B cell (primary cell): ENCODE data around the gene ANAPC7. TPM values are rescaled to one million over a fixed set of nuclear protein-coding genes. Genes with fewer than 3 reads are reported as not detected.

Source experiments
- ATAC-seq: fragments of 200-7000 bp; cut with Tn5 transposase; one replicate; pipeline ENCODE4 v1.10.0; 2021; ENCODE audit warnings: low read depth, mild to moderate bottlenecking, moderate number of reproducible peaks, moderate library complexity
- CTCF ChIA-PET: fragments of 350-600 bp; sonication (Branson Sonifier 250); formaldehyde crosslinking; loops from one replicate; lab custom pipeline; 2021; ENCODE audit warnings: antibody characterized with exemption, inconsistent platforms; lab: Charles Lee
- POLR2A ChIA-PET: fragments of 350-600 bp; sonication (Branson Sonifier 250); formaldehyde crosslinking; loops from one replicate; lab custom pipeline; 2021; ENCODE audit warnings: antibody characterized with exemption; lab: Charles Lee
- DNase-seq: peaks from one replicate; pipeline ENCODE4 v3.0.0; 2013
- H2AFZ ChIP-seq: 2 replicates; pipeline ENCODE4 v1.6.1; 2012; ENCODE audit warnings: mild to moderate bottlenecking, low read depth, low read length; ENCODE audit not compliant: insufficient read depth, poor library complexity, severe bottlenecking
- H3K27ac ChIP-seq, 2 donors: 1 replicate in 1 of 2; 2 replicates in 1 of 2; pipeline ENCODE4 v1.5.1; 2012 to 2013; ENCODE audit warnings: low read length in 2 of 2, mild to moderate bottlenecking in 2 of 2, moderate library complexity in 1 of 2
- H3K27me3 ChIP-seq, 4 experiments: fragments of 200-600 bp in 1 of 4; sonication (generic) in 1 of 4; replicated peaks in 1 of 4; 1 replicate in 2 of 4; 2 replicates in 2 of 4; pipeline versions ENCODE4 v1.6.1 to v1.7.0; 2013 to 2016; ENCODE audit warnings: low read length in 3 of 4, mild to moderate bottlenecking in 2 of 4, mixed read lengths in 1 of 4, moderate library complexity in 1 of 4; ENCODE audit not compliant: insufficient read depth in 4 of 4, control insufficient read depth in 3 of 4; ENCODE audit errors: control extremely low read depth in 1 of 4
- H3K36me3 ChIP-seq, 2 experiments: replicated peaks in 1 of 2; 1 replicate in 1 of 2; 2 replicates in 1 of 2; pipeline versions ENCODE4 v1.6.1 to v1.7.1; 2013; ENCODE audit warnings: low read length in 1 of 2; ENCODE audit not compliant: insufficient read depth in 2 of 2, control insufficient read depth in 1 of 2; ENCODE audit errors: control extremely low read depth in 1 of 2, extremely low read depth in 1 of 2
- H3K4me1 ChIP-seq, 2 donors: fragments of 200-600 bp in 1 of 2; sonication (generic) in 1 of 2; 1 replicate in 1 of 2; 2 replicates in 1 of 2; pipeline versions ENCODE4 v1.5.1 to v1.6.1; 2013 to 2017; ENCODE audit warnings: low read length in 2 of 2; ENCODE audit not compliant: control insufficient read depth in 2 of 2, insufficient read depth in 2 of 2
- H3K4me2 ChIP-seq: replicated peaks from 2 replicates; pipeline ENCODE3; 2012; ENCODE audit warnings: mild to moderate bottlenecking, low read depth, low read length; ENCODE audit not compliant: poor library complexity, severe bottlenecking
- H3K4me3 ChIP-seq, 5 experiments: fragments of 200-600 bp in 1 of 5; sonication (generic) in 1 of 5; 1 replicate in 3 of 5; 2 replicates in 2 of 5; pipeline versions ENCODE4 v1.5.1 to v1.7.0; 2011 to 2016; ENCODE audit warnings: low read length in 4 of 5, mild to moderate bottlenecking in 4 of 5, low read depth in 2 of 5, control low read depth in 1 of 5, moderate library complexity in 1 of 5; ENCODE audit not compliant: insufficient read depth in 1 of 5; ENCODE audit errors: control extremely low read depth in 1 of 5, extremely low read depth in 1 of 5
- H3K79me2 ChIP-seq: fragments of 200-600 bp; sonication (generic); one replicate; pipeline ENCODE4 v1.6.0; 2016; ENCODE audit warnings: low read length; ENCODE audit not compliant: control insufficient read depth, insufficient read depth
- H3K9ac ChIP-seq: fragments of 200-600 bp; sonication (generic); 2 replicates; pipeline ENCODE4 v1.6.1; 2017; ENCODE audit warnings: mild to moderate bottlenecking, low read length, moderate library complexity
- H3K9me3 ChIP-seq, 3 donors: one replicate each; pipeline versions ENCODE4 v1.6.1 to v1.7.1; 2013; ENCODE audit warnings: low read length in 2 of 3; ENCODE audit not compliant: control insufficient read depth in 2 of 3, insufficient read depth in 1 of 3; ENCODE audit errors: control extremely low read depth in 1 of 3
- H4K20me1 ChIP-seq: 2 replicates; pipeline ENCODE4 v1.6.0; 2012; ENCODE audit warnings: mild to moderate bottlenecking, low read length; ENCODE audit not compliant: insufficient read depth, control insufficient read depth, poor library complexity, severe bottlenecking
- H3K27ac Mint-ChIP-seq: one replicate; pipeline ENCODE4 v1.8.0; 2021; ENCODE audit warnings: mixed read lengths
- H3K27me3 Mint-ChIP-seq: one replicate; pipeline ENCODE4 v1.8.0; 2021; ENCODE audit warnings: mixed read lengths
- H3K4me1 Mint-ChIP-seq: one replicate; pipeline ENCODE4 v1.8.0; 2021; ENCODE audit warnings: mixed read lengths
- H3K4me3 Mint-ChIP-seq: one replicate; pipeline ENCODE4 v1.8.0; 2021; ENCODE audit warnings: mixed read lengths
- H3K9me3 Mint-ChIP-seq: one replicate; pipeline ENCODE4 v1.8.0; 2022; ENCODE audit warnings: mixed read lengths; ENCODE audit not compliant: insufficient read depth
- EZH2 ChIP-seq: IDR thresholded peaks from 2 replicates; pipeline ENCODE4 v1.6.1; 2012; ENCODE audit warnings: borderline replicate concordance, low read depth, mild to moderate bottlenecking, moderate library complexity, low read length; ENCODE audit not compliant: insufficient read depth, poor library complexity, severe bottlenecking
- intact Hi-C: fragments of 100-400 bp; cut with micrococcal nuclease; formaldehyde crosslinking; loops from one replicate; pipeline ENCODE4 v1.10.0; 2022
- polyA plus RNA-seq: library from polyadenylated mRNA; depleted of rRNA; stranded (reverse); fragments of >200 nt; gene quantifications from 2 replicates; pipeline ENCODE4 v1.2.3, GENCODE V29; 2012
- total RNA-seq, 2 donors: library from RNA; stranded (reverse); fragments of 120-200 nt in 1 of 2; gene quantifications; 1 replicate in 1 of 2; 2 replicates in 1 of 2; pipeline versions ENCODE4 v1.2.3 to v1.2.4, GENCODE V29; 2013 to 2022
- TF ChIP-seq, protein P1 (sequence below): fragments of 200-600 bp; IDR thresholded peaks from one replicate; pipeline ENCODE4 v1.8.0; 2022; ENCODE audit warnings: antibody characterized with exemption, mild to moderate bottlenecking

The ANAPC7 gene
- total and polyA plus RNA-seq, 2 donors (not counting 1 experiment from before 2014, with no cell fraction given) = 56.9 to 68.4 TPM

DNA sequence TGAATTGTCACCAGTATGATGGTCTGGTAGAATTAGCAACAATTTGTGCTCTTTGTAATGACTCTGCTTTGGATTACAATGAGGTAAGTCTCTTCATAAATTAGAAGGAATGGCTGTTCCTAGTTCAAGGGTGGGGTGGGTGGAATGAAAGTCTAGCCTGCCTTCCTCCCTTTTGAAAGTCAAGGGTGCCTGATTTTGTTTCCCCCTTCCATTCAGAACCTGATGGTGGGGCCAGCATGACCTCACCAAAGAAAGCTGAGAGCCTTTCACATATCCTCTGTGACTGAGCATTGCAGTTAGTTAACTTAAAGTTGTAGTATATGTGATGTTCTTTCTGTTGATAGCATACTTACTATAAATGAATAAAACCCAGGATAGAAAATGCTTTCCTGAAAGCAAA lies 70.3 kb downstream of the ANAPC7 start:
- no peaks in the 10 kb centered on the region for H3K27me3 ChIP-seq
- TF ChIP-seq, protein P1, sequence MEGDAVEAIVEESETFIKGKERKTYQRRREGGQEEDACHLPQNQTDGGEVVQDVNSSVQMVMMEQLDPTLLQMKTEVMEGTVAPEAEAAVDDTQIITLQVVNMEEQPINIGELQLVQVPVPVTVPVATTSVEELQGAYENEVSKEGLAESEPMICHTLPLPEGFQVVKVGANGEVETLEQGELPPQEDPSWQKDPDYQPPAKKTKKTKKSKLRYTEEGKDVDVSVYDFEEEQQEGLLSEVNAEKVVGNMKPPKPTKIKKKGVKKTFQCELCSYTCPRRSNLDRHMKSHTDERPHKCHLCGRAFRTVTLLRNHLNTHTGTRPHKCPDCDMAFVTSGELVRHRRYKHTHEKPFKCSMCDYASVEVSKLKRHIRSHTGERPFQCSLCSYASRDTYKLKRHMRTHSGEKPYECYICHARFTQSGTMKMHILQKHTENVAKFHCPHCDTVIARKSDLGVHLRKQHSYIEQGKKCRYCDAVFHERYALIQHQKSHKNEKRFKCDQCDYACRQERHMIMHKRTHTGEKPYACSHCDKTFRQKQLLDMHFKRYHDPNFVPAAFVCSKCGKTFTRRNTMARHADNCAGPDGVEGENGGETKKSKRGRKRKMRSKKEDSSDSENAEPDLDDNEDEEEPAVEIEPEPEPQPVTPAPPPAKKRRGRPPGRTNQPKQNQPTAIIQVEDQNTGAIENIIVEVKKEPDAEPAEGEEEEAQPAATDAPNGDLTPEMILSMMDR = no peak
- no peak for TF ChIP-seq EZH2
- no peak overlapping the region for H2AFZ ChIP-seq
- H3K36me3 ChIP-seq = peaks cover 44 to 91% of the 10 kb centered on the region in 2 experiments
- ChIA-PET CTCF (no interaction called here), POLR2A (no interaction called here)
- peaks cover 2% of the 10 kb centered on the region for H4K20me1 ChIP-seq
- H3K27ac ChIP-seq = no peak overlapping the region
- ATAC-seq (no peak), DNase-seq (no peak)
- Mint-ChIP-seq H3K27ac (no peak overlapping the region), H3K4me1 (peaks cover 4% of the 10 kb centered on the region), H3K27me3 (no peaks in the 10 kb centered on the region), H3K9me3 (no peaks in the 10 kb centered on the region), H3K4me3 (no peak overlapping the region)
- H3K9ac ChIP-seq = no peak overlapping the region
- H3K4me1 ChIP-seq = no peaks in the 10 kb centered on the region
- H3K4me2 ChIP-seq = no peak overlapping the region
- H3K79me2 ChIP-seq = peaks cover 3% of the 10 kb centered on the region
- H3K4me3 ChIP-seq = no peak overlapping the region
- H3K9me3 ChIP-seq = no peaks in the 10 kb centered on the region
- intact Hi-C loops = no loop called here

GRCh38 chr12:110330544-110330943 lies 73.0 kb downstream of the ANAPC7 start:
- Histone ChIP-seq H2AFZ (no peak overlapping the region), H3K4me1 (no peaks in the 10 kb centered on the region), H3K27me3 (no peaks in the 10 kb centered on the region), H3K27ac (no peak overlapping the region), H3K4me2 (no peak overlapping the region), H3K9me3 (no peaks in the 10 kb centered on the region), H3K79me2 (peaks cover 9% of the 10 kb centered on the region), H3K4me3 (no peak overlapping the region), H3K36me3 (peaks cover 35 to 91% of the 10 kb centered on the region in 2 experiments), H3K9ac (no peak overlapping the region), H4K20me1 (peaks cover 11% of the 10 kb centered on the region)
- Mint-ChIP-seq H3K4me1 (no peaks in the 10 kb centered on the region), H3K9me3 (no peaks in the 10 kb centered on the region), H3K27me3 (no peaks in the 10 kb centered on the region), H3K27ac (no peak overlapping the region), H3K4me3 (no peak overlapping the region)
- ATAC-seq (no peak), DNase-seq (no peak)
- POLR2A ChIA-PET = no interaction called here
- TF ChIP-seq, protein P1 = no peak
- TF ChIP-seq EZH2 = no peak
- CTCF ChIA-PET = interaction anchor here (1.1 to 2.1 kb wide), 3 partner anchors 19 to 101 kb away, joined by 3 to 13 read pairs (median 3); no protein-coding TSS in a partner anchor
- intact Hi-C loops = no loop called here
